HL-60/S4 treated with phorbol 12-myristate 13-acetate at 8.2 ng/mL for 4 days and 3 days (cell line): Measurements from ENCODE around the gene ZNF142.
"Not testable (repeated sequence)": the region's sequence is repeated elsewhere in the genome, so short reads cannot be mapped to it uniquely, and the experiment has no call there.

Experiments used
- in situ Hi-C: fragments of 300-500 bp; cut with MboI; formaldehyde crosslinking; loops from 2 replicates; pipeline ENCODE4 v1.15.0; 2022; ENCODE audit warnings: low sequenced_read_pairs

Gene ZNF142, protein sequence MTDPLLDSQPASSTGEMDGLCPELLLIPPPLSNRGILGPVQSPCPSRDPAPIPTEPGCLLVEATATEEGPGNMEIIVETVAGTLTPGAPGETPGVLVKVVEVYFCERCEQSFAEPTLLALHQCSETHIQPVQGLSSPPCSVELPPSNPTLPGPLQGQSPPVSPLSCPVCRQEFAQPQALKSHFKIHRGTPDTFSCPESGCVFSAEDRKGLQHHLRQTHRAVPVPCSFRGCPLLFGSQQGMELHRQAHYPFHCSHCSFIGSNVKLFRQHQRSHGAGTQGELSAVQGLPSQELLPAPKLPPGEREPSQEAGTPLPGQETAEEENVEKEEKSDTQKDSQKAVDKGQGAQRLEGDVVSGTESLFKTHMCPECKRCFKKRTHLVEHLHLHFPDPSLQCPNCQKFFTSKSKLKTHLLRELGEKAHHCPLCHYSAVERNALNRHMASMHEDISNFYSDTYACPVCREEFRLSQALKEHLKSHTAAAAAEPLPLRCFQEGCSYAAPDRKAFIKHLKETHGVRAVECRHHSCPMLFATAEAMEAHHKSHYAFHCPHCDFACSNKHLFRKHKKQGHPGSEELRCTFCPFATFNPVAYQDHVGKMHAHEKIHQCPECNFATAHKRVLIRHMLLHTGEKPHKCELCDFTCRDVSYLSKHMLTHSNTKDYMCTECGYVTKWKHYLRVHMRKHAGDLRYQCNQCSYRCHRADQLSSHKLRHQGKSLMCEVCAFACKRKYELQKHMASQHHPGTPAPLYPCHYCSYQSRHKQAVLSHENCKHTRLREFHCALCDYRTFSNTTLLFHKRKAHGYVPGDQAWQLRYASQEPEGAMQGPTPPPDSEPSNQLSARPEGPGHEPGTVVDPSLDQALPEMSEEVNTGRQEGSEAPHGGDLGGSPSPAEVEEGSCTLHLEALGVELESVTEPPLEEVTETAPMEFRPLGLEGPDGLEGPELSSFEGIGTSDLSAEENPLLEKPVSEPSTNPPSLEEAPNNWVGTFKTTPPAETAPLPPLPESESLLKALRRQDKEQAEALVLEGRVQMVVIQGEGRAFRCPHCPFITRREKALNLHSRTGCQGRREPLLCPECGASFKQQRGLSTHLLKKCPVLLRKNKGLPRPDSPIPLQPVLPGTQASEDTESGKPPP (N-terminal part only)

DNA sequence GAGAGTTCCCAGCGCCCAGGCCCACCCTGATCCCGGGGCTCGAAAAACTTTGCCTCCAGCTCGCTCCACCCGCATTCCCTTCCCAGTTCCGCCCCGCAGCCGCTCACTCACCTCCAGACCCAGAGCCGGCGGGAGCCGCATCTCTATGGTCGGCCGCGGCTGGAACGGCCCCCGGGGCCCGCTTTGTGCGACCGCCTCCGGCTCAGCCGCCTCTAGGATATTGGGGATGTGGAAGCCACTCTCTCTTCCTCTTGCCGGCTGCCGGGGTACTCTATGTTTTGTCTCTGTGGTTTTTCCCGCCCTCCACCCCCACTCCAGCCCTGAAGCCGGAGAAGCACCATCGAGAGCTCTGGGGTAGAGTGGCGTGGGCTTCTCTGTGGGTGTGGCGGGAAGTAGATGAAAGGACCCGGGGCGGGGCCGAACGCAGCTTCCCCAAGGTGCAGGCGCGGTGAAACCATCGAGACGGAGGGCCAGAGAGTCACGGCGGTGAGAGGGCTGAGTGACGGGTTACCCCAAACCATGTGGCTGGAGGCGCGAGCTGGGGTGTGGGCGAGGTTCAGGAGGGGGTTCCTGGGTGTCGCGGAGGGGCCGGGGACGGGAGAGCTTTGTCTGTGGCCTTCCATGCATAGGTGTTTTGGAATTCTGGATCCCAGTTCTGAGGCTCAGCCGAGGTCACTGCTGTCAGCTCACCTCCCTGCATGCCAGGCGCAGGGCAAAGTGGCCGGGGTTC, at the start of gene ZNF142, which contains the start of gene BCS1L:
Gene ZNF142, minus strand, starts transcription at position 366 of the 730 bp plus-strand sequence. CDS start 3,194 bp downstream, outside the sequence.
Gene BCS1L, plus strand, starts transcription at position 426 of the 730 bp plus-strand sequence. CDS start 1,305 bp downstream, outside the sequence.
- in situ Hi-C loops, result no loop called here

DNA sequence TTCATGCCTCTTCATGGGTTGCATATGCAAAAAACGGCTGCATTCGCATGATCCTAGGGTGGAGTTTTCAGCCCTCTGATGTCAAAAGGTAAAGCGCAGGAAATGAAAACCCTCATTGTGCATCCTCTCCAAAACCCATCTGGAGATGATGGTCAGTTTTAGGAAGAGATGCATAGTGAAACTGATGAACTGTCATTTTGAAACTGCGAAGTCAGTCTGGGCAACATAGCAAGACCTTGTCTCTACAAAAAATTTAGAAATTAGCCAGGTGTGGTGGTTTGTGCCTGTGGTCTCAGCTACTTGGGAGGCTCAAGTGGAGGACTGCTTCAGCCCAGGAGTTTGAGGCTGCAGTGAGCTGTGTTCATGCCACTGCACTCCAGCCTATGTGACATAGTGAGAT, 48.7 kb upstream of the ZNF142 start:
- in situ Hi-C loops, result no loop called here

DNA sequence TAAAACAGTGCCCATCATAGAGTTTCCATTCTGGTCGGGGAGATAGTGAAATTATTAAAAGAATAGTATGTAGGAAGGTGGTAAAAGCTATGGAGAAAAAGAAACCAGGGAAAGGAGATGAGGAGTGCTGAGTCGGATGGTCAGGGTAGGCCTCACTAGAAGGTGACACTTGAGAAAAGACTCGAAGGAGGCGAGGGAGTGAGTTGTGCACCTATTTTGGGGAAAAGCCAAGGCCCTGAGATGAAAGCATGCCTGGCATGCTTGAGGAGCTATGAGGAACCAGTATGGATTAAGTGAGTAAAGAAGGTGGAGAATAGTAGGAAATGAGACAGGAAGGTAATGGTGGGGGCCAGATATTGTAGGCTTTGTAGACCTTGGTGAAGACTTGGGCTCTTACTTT, 43.9 kb upstream of the ZNF142 start:
- in situ Hi-C loops, result no loop called here

DNA sequence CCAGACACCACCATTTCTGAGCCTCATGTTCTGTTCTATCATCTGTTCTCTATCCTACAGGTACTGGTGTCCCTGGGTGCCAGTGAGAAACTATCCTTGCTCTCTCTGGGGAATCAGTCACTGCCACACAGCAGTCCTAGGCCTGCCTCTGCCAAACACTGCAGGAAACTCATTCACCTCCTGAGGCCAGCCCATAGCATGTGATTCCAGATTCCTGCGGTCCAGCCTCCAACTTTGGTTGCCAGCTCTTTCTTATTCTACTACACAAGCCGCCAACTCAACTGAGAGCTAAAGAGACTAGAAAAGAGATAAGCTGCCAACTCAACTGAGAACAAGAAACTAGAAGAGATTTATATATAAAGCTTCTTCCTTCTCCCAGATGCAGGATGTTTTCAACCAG, 42.4 kb upstream of the ZNF142 start:
- in situ Hi-C loops, result no loop called here

DNA sequence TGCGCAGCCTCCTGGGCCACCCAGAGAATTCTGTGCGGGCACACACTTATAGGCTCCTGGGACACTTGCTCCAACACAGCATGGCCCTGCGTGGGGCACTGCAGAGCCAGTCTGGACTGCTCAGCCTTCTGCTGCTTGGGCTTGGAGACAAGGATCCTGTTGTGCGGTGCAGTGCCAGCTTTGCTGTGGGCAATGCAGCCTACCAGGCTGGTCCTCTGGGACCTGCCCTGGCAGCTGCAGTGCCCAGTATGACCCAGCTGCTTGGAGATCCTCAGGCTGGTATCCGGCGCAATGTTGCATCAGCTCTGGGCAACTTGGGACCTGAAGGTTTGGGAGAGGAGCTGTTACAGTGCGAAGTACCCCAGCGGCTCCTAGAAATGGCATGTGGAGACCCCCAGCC, 39.5 kb upstream of the ZNF142 start:
- in situ Hi-C loops, result no loop called here

DNA sequence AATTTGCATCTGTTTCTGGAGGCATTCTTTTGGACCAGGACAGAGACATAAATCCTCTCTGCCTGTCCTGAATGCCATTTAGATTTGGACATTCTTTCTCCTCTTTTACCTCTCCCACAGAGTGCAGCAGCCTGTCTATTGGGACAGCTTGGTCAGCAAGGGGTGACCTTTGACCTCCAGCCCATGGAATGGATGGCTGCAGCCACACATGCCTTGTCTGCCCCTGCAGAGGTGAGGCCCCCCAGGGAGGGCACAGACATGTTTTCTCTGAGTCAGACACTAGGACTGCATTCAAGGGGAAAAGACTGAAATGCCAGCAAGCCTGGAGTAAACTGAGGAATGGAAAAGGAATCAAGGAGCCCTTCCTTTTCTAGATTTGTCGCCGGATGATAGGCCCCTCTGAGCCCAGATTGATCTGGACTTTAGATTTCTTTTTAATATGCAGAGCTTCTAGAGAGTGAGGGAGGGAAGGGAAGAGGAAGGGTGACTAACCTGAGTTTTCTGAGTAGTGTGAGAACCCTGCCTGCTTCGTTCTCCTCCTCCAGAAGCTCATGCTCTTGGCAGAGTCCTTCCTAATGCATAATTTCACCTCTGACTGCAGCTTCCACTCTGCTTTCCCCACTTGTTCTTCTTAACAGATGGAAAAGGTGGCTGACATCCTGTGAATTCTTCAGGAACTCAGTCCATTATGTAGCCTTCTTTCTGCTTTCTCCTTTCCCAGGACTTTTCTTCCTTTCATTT, 35.2 kb upstream of the ZNF142 start:
- in situ Hi-C loops, result no loop called here

DNA sequence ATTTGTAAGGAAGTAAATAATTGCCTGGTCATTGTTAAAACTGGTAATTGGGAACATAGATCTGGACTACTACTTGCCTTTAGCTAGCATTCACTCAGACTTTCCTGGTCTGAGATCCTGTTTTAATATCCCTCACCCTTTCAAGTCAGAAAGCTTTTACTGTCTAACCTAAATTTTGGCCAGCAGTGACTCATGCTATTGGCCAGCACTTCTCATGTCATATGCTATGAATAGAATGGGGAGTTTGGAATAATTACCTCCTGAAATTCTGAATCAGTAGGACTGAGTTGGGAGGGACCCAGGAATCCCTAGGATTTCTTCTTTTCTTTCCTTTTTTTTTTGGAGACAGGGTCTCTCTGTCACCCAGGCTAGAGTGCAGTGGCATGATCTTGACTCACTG, 31.8 kb upstream of the ZNF142 start:
- in situ Hi-C loops, result no loop called here

DNA sequence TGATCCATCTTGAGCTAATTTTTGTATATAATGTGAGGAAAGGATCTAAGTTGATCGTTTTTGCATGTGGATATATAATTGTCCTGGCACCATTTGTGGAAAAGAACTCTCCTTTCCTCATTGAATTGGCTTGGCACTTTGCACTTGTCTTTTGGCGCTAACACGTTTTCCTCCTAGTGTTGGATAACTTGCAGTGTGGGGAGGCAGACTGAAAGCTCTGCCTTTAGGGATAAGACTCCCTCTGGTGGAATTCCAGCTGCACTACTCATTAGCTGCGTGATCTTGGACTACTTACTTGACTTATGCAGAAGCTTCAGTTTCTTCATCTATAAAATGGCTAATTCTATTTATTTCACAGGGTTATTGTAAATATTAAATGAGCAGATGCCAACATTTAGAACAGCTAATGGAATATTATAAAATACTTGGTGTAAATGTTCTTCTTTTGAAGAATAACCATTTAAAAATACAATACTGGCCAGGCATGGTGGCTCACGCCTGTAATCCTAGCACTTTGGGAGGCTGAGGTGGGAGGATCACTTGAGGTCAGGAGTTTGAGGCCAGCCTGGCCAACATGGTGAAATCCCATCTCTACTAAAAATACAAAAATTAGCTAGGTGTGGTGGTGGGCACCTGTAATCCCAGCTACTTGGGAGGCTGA, 28.1 kb upstream of the ZNF142 start:
- in situ Hi-C loops, result not testable (repeated sequence)

DNA sequence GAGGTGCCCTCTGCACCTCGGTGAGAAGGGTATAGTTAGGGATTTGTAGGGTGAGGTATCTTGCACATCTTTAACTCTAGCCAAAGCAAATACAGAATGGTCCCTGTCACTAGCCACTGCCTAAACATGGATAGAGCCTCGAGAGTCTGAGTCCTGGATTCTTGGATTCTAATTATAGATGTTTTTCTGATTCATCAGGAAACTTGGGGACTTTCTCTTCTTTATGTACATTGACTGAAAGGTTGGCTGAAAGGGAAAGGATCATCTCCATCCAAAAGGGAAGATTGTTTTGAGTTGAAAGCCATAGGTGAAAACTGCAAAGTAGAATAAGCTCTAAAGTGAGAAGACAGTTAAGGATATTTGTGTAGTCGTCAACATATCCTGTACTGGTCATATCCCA, 20.6 kb upstream of the ZNF142 start:
- in situ Hi-C loops, result no loop called here

DNA sequence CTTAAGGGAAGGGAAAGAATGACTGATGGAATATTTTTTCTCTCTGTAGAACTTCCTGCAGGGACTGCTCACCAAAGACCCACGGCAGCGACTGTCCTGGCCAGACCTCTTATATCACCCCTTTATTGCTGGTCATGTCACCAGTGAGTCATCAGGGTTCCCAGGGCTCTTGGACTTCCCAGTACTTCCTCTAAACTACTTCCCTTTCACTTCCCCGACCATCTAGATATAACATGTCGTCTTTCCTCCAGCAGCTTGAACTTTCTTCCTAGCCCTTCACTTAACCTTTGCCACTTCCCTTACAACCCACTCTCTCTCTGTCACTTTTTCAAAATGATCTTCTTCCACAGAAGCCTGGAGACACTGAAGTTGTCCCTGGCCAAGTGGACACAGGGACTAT, 19.7 kb upstream of the ZNF142 start:
- in situ Hi-C loops, result no loop called here

DNA sequence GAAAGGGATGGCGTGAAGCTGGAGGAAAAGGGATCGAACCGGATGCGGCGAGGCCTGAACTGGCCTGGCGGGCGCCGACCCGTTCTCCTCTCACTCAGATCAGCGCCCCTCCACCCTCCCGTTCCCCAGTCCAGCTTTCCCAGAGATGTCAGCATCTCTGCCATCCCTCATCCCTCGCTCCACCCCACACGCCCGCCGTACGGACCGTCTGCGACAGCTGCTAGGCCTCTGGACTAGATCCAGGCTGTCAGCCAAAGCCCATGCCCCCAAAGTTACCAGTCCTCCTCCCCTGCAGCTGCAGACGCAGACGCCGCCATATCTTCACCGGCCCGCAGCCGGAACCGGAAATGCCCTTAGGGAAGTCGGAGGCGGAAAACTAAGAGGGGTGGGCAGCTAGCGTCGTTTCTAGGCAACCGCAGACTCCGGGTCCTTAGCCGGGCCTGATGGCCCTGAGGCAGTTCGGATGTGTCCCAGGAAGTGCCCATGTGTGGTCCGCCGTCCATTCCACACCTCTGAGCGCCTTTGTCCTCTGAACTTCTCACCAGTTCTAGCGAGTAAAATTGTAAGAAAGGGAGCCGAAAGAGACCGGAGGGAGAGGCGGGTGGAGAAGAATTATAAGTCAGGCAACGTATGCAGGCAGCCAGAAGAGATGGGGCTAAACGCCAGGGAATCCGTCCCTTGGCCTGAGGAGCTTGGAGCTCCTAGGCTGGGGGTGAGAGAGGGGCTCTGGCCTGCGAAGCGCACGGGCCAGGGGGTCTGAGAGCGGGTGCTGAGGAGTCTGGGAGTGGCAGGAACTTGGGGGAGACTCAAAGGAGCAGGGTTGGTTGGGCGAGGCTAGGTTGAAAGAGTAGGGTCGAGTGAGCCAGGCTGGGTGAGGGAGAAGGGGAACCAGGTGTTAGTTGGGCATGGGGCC, 12.5 kb upstream of the ZNF142 start, which contains the start of the genes RNF25 and STK36:
Gene RNF25, minus strand, starts transcription at position 349 of the 913 bp plus-strand sequence. Its CDS starts 32 bp downstream, at position 317.
Gene STK36, plus strand, starts transcription at position 433 of the 913 bp plus-strand sequence. CDS start 744 bp downstream, outside the sequence.
- in situ Hi-C loops, result no loop called here

DNA sequence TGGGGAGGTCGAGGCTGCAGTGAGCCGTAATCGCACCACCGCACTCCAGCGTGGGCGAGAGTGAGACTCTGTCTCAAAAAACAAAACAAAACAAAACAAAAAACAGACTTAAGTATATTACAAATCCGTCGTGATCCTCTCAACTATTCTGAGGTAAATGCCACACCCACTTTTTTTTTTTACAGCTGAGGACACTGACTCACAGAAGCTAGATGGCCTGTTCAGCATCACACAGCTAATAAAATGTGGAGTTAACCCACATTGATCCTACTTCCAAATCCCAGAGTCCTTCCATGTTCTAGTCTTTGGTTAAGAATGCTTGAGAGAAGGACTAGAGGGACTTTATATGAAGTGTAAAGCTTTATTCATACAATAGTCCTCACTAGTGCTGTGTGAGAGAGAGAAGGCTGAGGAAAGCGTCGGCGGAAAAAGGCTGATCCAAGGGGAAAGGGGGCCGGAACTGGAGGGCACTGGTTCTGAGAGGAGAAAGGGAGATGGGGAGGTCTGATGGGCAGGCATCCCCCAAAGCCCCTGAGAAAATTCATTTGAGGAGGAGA, 11.8 kb upstream of the ZNF142 start:
- in situ Hi-C loops, result no loop called here

DNA sequence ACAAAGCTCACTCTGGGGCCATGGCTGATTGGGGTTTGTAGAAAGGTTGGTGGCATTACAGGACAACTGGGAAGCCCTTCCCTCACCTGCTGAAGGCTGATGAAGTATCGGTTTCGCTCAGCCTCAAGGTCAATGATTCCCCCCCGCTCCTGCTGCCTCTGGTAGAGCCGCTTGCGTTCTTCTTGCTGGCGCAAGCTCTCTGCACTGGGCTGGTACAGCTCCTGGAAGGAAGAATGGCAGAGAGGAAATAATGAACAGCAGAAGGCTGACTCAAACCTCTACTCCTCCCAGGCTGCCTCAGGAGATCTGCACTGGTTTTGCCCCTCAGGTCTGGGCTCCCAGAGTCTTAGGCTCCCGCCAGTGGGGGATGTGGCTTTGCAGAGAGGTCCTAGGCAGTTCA, 5.2 kb upstream of the ZNF142 start:
- in situ Hi-C loops, result no loop called here

DNA sequence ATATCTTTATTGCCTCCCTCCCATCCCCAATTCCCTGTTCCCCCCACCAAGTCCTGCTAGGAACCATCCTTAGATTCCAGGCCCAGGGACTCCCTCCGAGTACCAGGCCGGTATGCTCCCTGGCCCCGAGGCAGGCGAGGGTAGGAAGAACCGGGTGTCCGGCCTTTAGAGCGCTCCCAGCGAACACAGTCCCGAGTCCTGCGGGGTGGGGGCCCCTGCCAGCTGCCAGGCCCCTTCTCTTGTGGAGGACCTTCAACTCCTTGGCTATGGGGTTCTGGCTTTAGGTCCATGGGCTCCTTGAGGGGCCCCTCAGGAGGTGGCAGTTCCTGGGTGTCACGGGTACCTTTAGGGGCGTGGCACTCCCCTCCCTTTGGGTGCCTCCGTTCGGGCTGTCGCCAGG, 4.5 kb upstream of the ZNF142 start:
- in situ Hi-C loops, result no loop called here

DNA sequence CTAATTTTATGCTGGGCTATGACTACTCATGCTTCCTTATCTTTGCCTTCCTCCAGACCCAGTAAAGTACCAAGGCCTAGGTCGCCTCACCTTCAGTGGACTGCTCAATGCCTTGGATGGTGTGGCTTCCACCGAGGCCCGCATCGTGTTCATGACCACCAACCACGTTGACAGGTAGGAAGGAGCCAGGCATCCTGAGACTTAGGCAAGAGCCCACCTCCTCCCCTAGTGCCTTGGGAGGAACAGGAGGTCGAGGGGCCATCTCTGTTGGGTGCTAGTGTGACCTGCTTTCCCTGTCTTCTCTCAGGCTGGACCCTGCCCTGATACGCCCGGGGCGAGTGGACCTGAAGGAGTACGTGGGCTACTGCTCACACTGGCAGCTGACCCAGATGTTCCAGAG, 3.4 kb upstream of the ZNF142 start:
- in situ Hi-C loops, result no loop called here

DNA sequence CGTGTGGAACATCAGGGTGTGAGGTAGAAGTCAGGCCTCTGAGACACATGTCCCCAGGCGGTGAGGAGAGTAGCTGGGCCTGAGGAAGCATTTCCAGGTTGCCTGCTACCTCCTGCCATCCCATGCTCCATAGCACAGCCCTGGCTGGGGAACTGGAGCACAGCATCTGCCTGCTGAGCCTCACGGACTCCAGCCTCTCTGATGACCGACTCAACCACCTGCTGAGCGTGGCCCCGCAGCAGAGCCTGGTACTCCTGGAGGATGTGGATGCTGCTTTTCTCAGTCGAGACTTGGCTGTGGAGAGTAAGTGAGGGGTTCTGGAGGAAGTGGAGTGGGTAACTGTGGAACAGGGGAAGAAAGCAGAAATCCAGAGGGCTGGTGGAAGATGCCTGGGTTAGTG, 3.0 kb upstream of the ZNF142 start:
- in situ Hi-C loops, result no loop called here

DNA sequence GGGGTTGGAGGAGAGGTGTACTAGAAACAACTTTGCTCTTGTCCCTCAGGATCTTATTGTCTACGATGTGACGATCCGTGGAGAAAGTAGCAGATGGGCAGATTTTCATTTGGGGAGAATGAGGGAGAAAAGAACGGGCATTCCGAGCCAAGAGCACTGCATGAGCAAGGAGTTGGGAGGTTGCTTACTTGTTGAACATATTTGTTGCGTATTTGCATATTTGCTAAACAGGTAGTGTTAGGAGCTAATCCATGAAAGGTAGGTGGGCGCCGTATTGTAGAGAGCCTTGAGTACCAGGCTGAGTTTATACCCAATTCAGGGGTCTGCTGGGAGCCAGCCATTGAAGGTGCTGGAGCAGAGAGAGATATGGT, 550 bp upstream of the ZNF142 start:
- in situ Hi-C loops, result no loop called here
